BLaER1 treated with 17β-estradiol and CSF1 and Interleukin-3, amounts not matched to agents 10 nM and 100 nM (cell line): ENCODE data around the gene ZDHHC22.

Source experiments
- H3K27ac ChIP-seq, 11 experiments: shearing (Covaris generic); formaldehyde crosslinking; 2 replicates each; pipeline ENCODE4 v1.8.1; 2022
- H3K27me3 ChIP-seq, 11 experiments: shearing (Covaris generic); formaldehyde crosslinking; 2 replicates each; pipeline ENCODE4 v1.8.1; 2022
- H3K36me3 ChIP-seq, 11 experiments: shearing (Covaris generic); formaldehyde crosslinking; 2 replicates each; pipeline ENCODE4 v1.8.1; 2022
- H3K4me1 ChIP-seq, 10 experiments: shearing (Covaris generic); formaldehyde crosslinking; 2 replicates each; pipeline ENCODE4 v1.8.1; 2022
- H3K4me2 ChIP-seq, 11 experiments: shearing (Covaris generic); formaldehyde crosslinking; 2 replicates each; pipeline ENCODE4 v1.8.1; 2022
- H3K4me3 ChIP-seq, 10 experiments: shearing (Covaris generic); formaldehyde crosslinking; 2 replicates each; pipeline ENCODE4 v1.8.1; 2022
- H3K9ac ChIP-seq, 11 experiments: shearing (Covaris generic); formaldehyde crosslinking; 2 replicates each; pipeline ENCODE4 v1.8.1; 2022
- H3K9me3 ChIP-seq, 11 experiments: shearing (Covaris generic); formaldehyde crosslinking; replicated peaks in 1 of 11; 2 replicates each; pipeline ENCODE4 v1.8.1; 2022
- H4K20me1 ChIP-seq, 11 experiments: shearing (Covaris generic); formaldehyde crosslinking; 2 replicates each; pipeline ENCODE4 v1.8.1; 2022
- Cebpa-rat ChIP-seq, 11 experiments: shearing (Covaris generic); IDR thresholded peaks; 2 replicates each; pipeline ENCODE4 v1.8.1; 2022

Gene ZDHHC22

DNA sequence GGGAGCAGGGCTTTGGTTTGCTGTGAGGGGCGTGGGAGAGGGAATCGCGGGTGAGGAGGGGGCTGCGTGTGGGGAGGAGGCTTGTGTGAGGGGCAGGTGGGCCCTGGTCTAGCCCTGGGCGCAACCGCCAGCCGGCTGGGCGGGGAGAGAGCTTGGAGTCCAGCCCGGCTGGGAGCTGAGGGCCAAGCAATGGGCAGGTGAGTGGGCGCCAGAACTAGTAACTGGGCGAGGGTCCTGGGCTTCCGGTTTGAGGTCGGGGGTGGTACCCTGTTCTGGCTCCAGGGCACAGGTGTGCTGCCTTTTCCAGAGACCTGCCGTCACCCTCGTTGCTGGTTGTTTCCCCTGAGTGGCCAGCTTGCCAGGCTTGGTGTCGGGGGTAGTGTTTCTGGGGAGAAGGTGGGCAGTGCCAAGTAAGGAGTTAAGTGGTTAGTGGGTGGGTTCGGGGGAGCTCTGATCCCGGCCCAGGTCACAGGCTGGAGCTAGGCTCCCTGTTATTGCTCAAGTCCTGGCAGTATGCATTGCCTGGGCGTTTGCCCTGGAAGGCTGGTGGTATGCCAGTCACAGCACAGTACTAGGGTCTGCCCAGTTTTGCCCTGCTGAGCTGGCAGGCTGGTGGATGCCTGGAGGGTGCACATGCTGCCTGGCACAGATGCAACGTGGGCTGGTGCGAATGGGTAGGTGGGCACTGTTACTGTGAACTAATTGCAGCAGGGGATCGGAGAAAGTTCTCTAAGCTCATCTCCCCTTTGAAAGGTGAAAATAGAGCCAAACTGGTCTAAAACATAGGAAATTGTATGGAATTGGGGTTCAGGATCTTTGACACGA lies 42.9 kb downstream of the ZDHHC22 start:
- peak overlapping the region; percentile 76 to 97 (median 91) for H3K27ac ChIP-seq
- H3K9me3 ChIP-seq, result no peaks in the 10 kb centered on the region
- peaks cover 0 to 18% (median 0%) of the 10 kb centered on the region in 11 experiments; a peak in 6 of 22 replicates for H4K20me1 ChIP-seq
- peak overlapping the region; percentile 76 to 93 (median 88) for H3K4me3 ChIP-seq
- TF ChIP-seq Cebpa-rat (IDR thresholded peaks at IDR 0.05), result no peak
- H3K4me1 ChIP-seq, result peaks cover 31 to 53% (median 45%) of the 10 kb centered on the region in 10 experiments
- H3K36me3 ChIP-seq, result peaks cover 0 to 8% (median 0%) of the 10 kb centered on the region in 11 experiments; a peak in 2 of 22 replicates
- peak overlapping the region; percentile 81 to 95 (median 92) for H3K9ac ChIP-seq
- H3K27me3 ChIP-seq, result no peaks in the 10 kb centered on the region
- H3K4me2 ChIP-seq, result peak overlapping the region; percentile 81 to 100 (median 98)

DNA sequence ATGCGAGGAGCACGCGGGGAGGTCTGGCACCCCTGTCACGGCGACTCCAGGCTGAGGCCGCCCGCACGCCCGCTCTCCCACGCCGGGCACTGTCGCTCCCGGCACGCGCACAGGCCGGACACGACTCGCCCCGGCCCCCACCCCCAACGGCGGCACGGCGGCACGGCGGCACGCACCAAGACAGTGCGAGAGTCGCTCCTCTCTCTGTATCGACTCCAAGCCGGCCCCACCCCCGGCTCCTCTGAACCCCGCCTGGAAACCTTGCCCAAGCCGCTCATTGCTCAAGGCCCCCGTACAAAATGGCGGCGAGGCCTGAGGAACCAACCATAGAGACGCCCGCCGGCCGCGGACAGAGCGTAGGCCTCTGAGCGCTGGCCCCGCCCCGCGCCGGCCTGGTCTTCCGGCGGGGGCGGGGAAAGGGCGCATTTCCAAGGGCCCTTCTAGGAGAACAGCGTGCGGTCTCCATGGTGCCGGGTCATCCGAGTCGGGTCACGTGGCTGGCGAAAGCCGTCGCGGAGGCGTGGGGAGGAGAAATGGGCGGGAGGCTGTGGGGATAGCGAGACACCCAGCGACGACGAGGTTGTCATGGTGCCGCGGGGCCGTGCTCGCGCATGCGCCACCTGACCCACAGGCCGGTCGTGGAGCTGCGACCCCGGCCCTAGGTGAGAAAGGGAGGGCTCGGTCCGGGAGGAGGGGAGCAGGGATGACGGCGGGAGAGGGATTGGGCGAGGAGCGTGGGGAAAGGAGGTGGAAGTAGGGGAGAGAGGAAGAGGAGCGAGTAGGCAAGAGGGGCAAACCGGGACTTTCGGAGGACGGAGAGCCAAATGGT lies 43.7 kb downstream of the ZDHHC22 start, which contains the start of gene CIPC:
TSS of gene CIPC (plus strand) at position 559 of the 829 bp plus-strand sequence. CDS start 7,451 bp downstream, outside the sequence.
- Histone ChIP-seq H4K20me1 (peaks cover 0 to 11% (median 0%) of the 10 kb centered on the region in 11 experiments; a peak in 5 of 22 replicates), H3K4me2 (peak within 1 kb of the TSS; percentile 94 to 100 (median 98)), H3K36me3 (0 out of 22 replicates have a peak, but pooled peaks cover 0 to 2% (median 0%) of the 10 kb centered on the region in 11 experiments), H3K27ac (peak within 1 kb of the TSS; percentile 89 to 98 (median 93)), H3K4me1 (peaks cover 31 to 53% (median 45%) of the 10 kb centered on the region in 10 experiments), H3K4me3 (peak within 1 kb of the TSS; percentile 76 to 93 (median 88)), H3K9ac (peak within 1 kb of the TSS; percentile 81 to 95 (median 94)), H3K27me3 (no peaks in the 10 kb centered on the region), H3K9me3 (no peaks in the 10 kb centered on the region)
- TF ChIP-seq Cebpa-rat (IDR thresholded peaks at IDR 0.05), result peak in 6 of 11 experiments; percentile 23 to 77 (median 50); a peak in 8 of 22 replicates

DNA sequence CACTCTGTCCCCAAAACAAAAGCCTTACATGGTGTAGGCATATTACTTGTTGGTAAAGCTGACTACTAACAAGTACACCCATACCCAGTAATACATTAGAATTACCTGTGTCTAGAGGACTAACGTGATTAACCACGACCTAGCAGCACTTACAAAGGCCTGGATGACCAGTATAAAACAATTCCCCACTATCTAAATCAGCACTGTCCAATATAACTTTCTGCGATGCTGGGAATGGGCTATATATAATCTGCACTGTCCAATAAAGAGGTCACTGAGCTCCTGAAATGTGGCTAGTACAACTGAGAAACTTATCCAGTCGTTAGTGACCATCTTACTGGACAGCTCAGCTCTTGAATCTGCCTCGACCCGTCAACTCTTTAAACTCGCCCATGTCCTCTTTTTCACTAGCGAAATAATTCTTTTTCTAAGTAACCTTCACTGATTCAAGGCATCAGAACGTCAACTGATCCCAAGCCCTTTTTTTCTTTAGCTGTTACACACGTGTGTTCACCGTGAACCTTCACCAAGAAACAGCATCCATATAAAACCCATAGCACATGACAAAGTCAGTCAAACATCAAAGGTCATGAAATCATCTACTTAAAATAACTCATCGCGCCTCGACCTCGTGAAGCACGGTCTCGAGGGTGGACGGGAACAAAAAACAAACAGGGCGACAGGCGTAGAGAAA lies 44.4 kb downstream of the ZDHHC22 start:
- H3K9ac ChIP-seq, result peak overlapping the region; percentile 81 to 95 (median 92)
- H3K4me3 ChIP-seq, result peak overlapping the region; percentile 76 to 93 (median 88)
- H3K27ac ChIP-seq, result peak overlapping the region; percentile 89 to 98 (median 93)
- peaks cover 0 to 6% (median 0%) of the 10 kb centered on the region in 11 experiments; a peak in 5 of 22 replicates for H4K20me1 ChIP-seq
- no peaks in the 10 kb centered on the region; a peak in 1 of 22 replicates for H3K36me3 ChIP-seq
- peaks cover 31 to 50% (median 44%) of the 10 kb centered on the region in 10 experiments for H3K4me1 ChIP-seq
- H3K9me3 ChIP-seq, result peaks cover 1 to 7% (median 5%) of the 10 kb centered on the region in 11 experiments
- H3K4me2 ChIP-seq, result peak overlapping the region; percentile 72 to 96 (median 91)
- no peak for TF ChIP-seq Cebpa-rat (IDR thresholded peaks at IDR 0.05)
- no peaks in the 10 kb centered on the region for H3K27me3 ChIP-seq

DNA sequence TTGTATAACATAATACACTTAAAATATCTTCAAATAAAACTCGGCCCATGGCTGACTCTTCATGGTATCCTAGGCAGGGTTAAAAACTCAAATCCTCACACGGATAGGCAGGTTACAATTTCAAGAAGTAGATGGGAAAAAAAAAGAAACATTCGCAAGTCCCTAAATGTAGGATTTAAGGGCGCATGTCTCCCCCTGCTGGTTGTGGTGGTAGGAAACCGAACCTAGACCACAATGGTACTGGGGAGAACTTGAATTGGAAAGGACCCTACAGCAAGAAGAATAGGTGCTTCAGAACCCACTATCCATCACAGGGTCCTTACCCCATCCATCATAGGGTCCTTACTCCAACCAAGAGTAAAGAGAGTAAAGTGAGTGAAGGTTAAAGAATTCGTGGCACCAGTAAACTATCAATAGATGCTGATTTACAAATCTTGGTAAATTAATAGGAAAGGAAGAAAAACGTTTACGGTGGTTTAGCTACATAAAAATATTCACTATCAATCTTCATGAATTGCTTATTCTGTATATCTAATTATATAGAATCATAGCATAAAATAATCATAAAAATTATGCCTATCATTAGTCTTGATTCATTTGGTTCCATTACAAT lies 46.8 kb downstream of the ZDHHC22 start:
- no peak overlapping the region for H3K4me2 ChIP-seq
- no peaks in the 10 kb centered on the region for H3K27me3 ChIP-seq
- peaks cover 0 to 10% (median 0%) of the 10 kb centered on the region in 11 experiments; a peak in 1 of 22 replicates for H3K36me3 ChIP-seq
- TF ChIP-seq Cebpa-rat (IDR thresholded peaks at IDR 0.05), result no peak
- H3K4me3 ChIP-seq, result no peak overlapping the region
- H3K9ac ChIP-seq, result no peak overlapping the region
- peaks cover 19 to 30% (median 24%) of the 10 kb centered on the region in 11 experiments for H3K9me3 ChIP-seq
- H4K20me1 ChIP-seq, result no peaks in the 10 kb centered on the region
- H3K4me1 ChIP-seq, result peaks cover 23 to 27% (median 25%) of the 10 kb centered on the region in 10 experiments
- H3K27ac ChIP-seq, result no peak overlapping the region

DNA sequence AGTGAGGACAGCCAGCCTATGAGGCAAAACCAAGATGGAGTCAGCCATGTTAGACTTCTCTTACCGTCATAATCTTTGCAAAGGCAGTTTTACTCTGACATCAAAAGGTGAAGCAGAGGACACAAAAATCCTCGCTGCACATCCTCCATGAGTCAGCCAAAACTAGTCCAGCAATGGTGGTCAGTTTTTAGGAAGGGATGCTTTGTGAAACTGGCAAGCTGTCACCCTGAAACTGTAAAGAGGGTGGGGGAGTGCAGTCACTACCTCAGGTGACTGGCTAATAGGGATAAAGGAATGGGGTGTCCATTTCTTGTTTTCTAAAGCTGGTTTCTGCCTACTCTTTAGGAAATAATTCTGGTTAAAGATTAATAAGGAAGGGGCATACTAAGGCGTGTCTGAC lies 48.9 kb downstream of the ZDHHC22 start:
- no peak overlapping the region for H3K27ac ChIP-seq
- H3K9me3 ChIP-seq, result peaks cover 19 to 30% (median 24%) of the 10 kb centered on the region in 11 experiments
- H3K36me3 ChIP-seq, result peaks cover 0 to 10% (median 0%) of the 10 kb centered on the region in 11 experiments; a peak in 1 of 22 replicates
- H4K20me1 ChIP-seq, result no peaks in the 10 kb centered on the region
- H3K4me1 ChIP-seq, result peaks cover 10 to 16% (median 13%) of the 10 kb centered on the region in 10 experiments
- H3K9ac ChIP-seq, result no peak overlapping the region
- H3K4me2 ChIP-seq, result no peak overlapping the region
- H3K27me3 ChIP-seq, result no peaks in the 10 kb centered on the region
- no peak for TF ChIP-seq Cebpa-rat (IDR thresholded peaks at IDR 0.05)
- H3K4me3 ChIP-seq, result no peak overlapping the region; a peak in 1 of 20 replicates

DNA sequence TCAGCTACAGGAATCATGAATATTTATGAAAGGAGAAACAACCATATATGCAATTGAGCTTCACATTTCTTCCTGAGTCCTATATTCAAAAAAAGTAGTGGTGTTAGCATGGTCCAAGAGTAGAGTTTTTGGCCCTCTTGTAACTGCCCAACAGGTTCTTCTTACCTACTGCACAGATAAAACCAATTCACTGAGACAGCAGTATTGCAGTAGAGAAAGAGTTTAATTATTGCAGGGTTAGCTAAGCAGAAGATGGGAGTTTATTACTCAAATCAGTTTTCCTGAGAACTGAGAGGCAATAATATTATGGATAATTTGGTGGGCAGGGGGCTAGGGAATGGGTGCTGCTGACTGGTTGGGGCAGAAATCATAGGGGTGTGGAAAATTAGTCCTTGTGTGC lies 50.1 kb downstream of the ZDHHC22 start:
- no peak for TF ChIP-seq Cebpa-rat (IDR thresholded peaks at IDR 0.05)
- no peak overlapping the region for H3K27ac ChIP-seq
- H3K4me2 ChIP-seq, result no peak overlapping the region
- H4K20me1 ChIP-seq, result no peaks in the 10 kb centered on the region
- peaks cover 2 to 7% (median 4%) of the 10 kb centered on the region in 10 experiments for H3K4me1 ChIP-seq
- peaks cover 19 to 30% (median 24%) of the 10 kb centered on the region in 11 experiments for H3K9me3 ChIP-seq
- no peaks in the 10 kb centered on the region for H3K27me3 ChIP-seq
- no peak overlapping the region for H3K4me3 ChIP-seq
- no peak overlapping the region for H3K9ac ChIP-seq
- H3K36me3 ChIP-seq, result peaks cover 0 to 10% (median 0%) of the 10 kb centered on the region in 11 experiments; a peak in 1 of 22 replicates

DNA sequence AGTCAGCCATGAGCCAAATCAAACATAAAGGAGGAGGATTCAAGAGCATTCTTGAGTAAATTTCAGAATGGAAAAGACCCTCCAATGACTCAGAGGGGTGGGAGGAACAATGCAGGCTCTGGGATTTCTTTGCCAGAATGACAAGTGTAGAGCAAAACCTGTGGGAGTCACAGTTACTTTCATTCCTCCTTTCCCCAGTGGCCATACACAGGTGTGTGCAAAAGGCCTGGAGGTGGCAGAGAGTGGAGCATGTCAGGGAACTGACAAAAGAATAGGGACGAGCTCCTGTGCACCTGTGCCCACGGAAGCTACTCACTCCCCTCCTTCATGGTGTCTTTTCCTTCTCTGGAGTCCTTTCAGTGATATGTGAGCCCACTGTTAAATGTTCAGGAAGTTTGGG lies 52.9 kb downstream of the ZDHHC22 start:
- H3K27me3 ChIP-seq, result no peaks in the 10 kb centered on the region
- H3K4me3 ChIP-seq, result no peak overlapping the region
- H4K20me1 ChIP-seq, result no peaks in the 10 kb centered on the region
- no peak overlapping the region for H3K27ac ChIP-seq
- no peak overlapping the region for H3K4me2 ChIP-seq
- peaks cover under 1 to 20% (median 10%) of the 10 kb centered on the region in 10 experiments; a peak in 15 of 20 replicates for H3K4me1 ChIP-seq
- TF ChIP-seq Cebpa-rat (IDR thresholded peaks at IDR 0.05), result no peak
- H3K9ac ChIP-seq, result no peak overlapping the region
- peaks cover 0 to 10% (median 0%) of the 10 kb centered on the region in 11 experiments; a peak in 1 of 22 replicates for H3K36me3 ChIP-seq
- H3K9me3 ChIP-seq, result peaks cover 19 to 30% (median 24%) of the 10 kb centered on the region in 11 experiments

DNA sequence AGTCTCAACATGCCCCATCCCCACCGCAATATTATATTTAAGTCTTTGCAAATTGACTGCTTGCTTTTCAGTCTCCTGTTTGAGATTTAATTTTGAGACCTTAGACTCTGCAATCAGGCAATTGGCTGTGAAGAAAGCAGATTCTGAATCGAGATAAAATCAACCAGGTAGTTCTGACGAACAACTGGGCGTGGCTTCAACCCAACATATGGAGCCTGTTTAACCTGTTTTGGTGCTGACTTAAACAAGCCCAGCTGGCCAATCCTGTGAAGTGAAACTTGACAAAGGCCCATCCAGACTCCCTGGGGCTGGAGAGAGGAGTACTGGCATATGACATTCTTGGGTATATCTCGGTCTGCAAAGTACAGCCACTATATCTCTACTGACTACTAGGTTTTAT lies 53.4 kb downstream of the ZDHHC22 start:
- H4K20me1 ChIP-seq, result no peaks in the 10 kb centered on the region
- H3K9ac ChIP-seq, result no peak overlapping the region
- peaks cover 19 to 30% (median 24%) of the 10 kb centered on the region in 11 experiments for H3K9me3 ChIP-seq
- peaks cover 0 to 10% (median 0%) of the 10 kb centered on the region in 11 experiments; a peak in 1 of 22 replicates for H3K36me3 ChIP-seq
- no peak overlapping the region for H3K4me3 ChIP-seq
- H3K4me2 ChIP-seq, result no peak overlapping the region
- peaks cover 5 to 24% (median 11%) of the 10 kb centered on the region in 10 experiments; a peak in 19 of 20 replicates for H3K4me1 ChIP-seq
- no peaks in the 10 kb centered on the region for H3K27me3 ChIP-seq
- no peak for TF ChIP-seq Cebpa-rat (IDR thresholded peaks at IDR 0.05)
- no peak overlapping the region for H3K27ac ChIP-seq
